HCT116 (cell line): ENCODE measurements around the gene CDH1. TPM values are rescaled to one million over a fixed set of nuclear protein-coding genes. Genes with fewer than 3 reads are reported as not detected.

Experiments
- ATAC-seq: fragments of 200-7000 bp; cut with Tn5 transposase; 2 replicates; pipeline ENCODE4 v1.9.1; 2020; ENCODE audit warnings: mild to moderate bottlenecking, moderate library complexity
- BruUV-seq: library from RNA; stranded (reverse); fragments of 400-500 nt; replicated peaks from 2 replicates; lab custom pipeline; 2021; lab: Mats Ljungman, UMichigan
- CTCF ChIA-PET: fragments of 300-600 bp; sonication (Branson Sonifier 250); formaldehyde crosslinking; loops from one replicate; lab custom pipeline; 2021; ENCODE audit warnings: antibody characterized with exemption; lab: Charles Lee
- POLR2A ChIA-PET: fragments of 300-600, 350-600 bp; sonication (Branson Sonifier 250); formaldehyde crosslinking; loops from one replicate; lab custom pipeline; 2021; ENCODE audit warnings: antibody characterized with exemption; lab: Charles Lee
- RAD21 ChIA-PET, 2 experiments: fragments of 300-600 bp; sonication (Branson Sonifier 250); formaldehyde crosslinking; loops; one replicate each; lab custom pipeline; 2023; ENCODE audit warnings: low total read pairs in 2 of 2; ENCODE audit not compliant: uncharacterized antibody in 2 of 2, unreplicated experiment in 2 of 2, low non-redundant PET in 1 of 2; lab: Charles Lee
- DNase-seq: peaks from one replicate; pipeline ENCODE4 v3.0.0-alpha.2; 2010; ENCODE audit warnings: low read depth, low spot score
- H2AFZ ChIP-seq: fragments of 200-600 bp; shearing (Covaris generic), sonication (generic); 2 replicates; pipeline ENCODE4 v1.6.1; 2017; ENCODE audit warnings: low read depth, mixed run types, mixed read lengths, antibody characterized with exemption, low read length; ENCODE audit not compliant: poor library complexity, severe bottlenecking
- H3K27ac ChIP-seq: 2 replicates; pipeline ENCODE4 v1.5.1; 2012; ENCODE audit warnings: low read depth, low read length
- H3K27me3 ChIP-seq: fragments of 200-600 bp; sonication (generic); 2 replicates; pipeline ENCODE4 v1.6.1; 2016; ENCODE audit warnings: mixed run types, low read length, mixed read lengths; ENCODE audit not compliant: insufficient read depth
- H3K36me3 ChIP-seq, 2 experiments: fragments of 200-500 bp in 1 of 2; fragments of 200-600 bp in 1 of 2; sonication (Bioruptor generic) in 1 of 2; sonication (generic) in 1 of 2; 2 replicates each; pipeline versions ENCODE4 v1.5.1 to v1.6.1; 2014 to 2016; ENCODE audit warnings: low read length in 2 of 2, inconsistent platforms in 1 of 2, mixed read lengths in 1 of 2, mixed run types in 1 of 2; ENCODE audit not compliant: insufficient read depth in 2 of 2, control insufficient read depth in 1 of 2
- H3K4me1 ChIP-seq, 2 experiments: fragments of 200-600 bp in 1 of 2; sonication (generic) in 1 of 2; 2 replicates each; pipeline versions ENCODE4 v1.5.1 to v1.6.1; 2012 to 2017; ENCODE audit warnings: low read length in 2 of 2, inconsistent platforms in 1 of 2, mild to moderate bottlenecking in 1 of 2, mixed read lengths in 1 of 2, mixed run types in 1 of 2, moderate library complexity in 1 of 2; ENCODE audit not compliant: insufficient read depth in 2 of 2, control insufficient read depth in 1 of 2
- H3K4me2 ChIP-seq: fragments of 200-600 bp; sonication (generic); 2 replicates; pipeline ENCODE4 v1.6.1; 2017; ENCODE audit warnings: mixed run types, low read length, mixed read lengths
- H3K4me3 ChIP-seq, 2 experiments: fragments of 200-600 bp in 1 of 2; sonication (generic) in 1 of 2; replicated peaks in 1 of 2; 2 replicates each; pipeline ENCODE4 v1.5.1; 2011 to 2016; ENCODE audit warnings: low read length in 2 of 2, control low read depth in 1 of 2, low read depth in 1 of 2, mild to moderate bottlenecking in 1 of 2, mixed read lengths in 1 of 2, mixed run types in 1 of 2
- H3K79me2 ChIP-seq: fragments of 200-600 bp; sonication (generic); 2 replicates; pipeline ENCODE4 v1.6.1; 2017; ENCODE audit warnings: mild to moderate bottlenecking, mixed run types, low read length, moderate library complexity, mixed read lengths; ENCODE audit not compliant: insufficient read depth
- H3K9ac ChIP-seq: fragments of 200-600 bp; sonication (generic); 2 replicates; pipeline ENCODE4 v1.6.1; 2016; ENCODE audit warnings: low read length, mixed read lengths
- H3K9me2 ChIP-seq: fragments of 200-600 bp; sonication (generic), shearing (Covaris generic); 2 replicates; pipeline ENCODE4 v1.6.1; 2017; ENCODE audit warnings: mixed run types, mild to moderate bottlenecking, moderate library complexity; ENCODE audit not compliant: insufficient read depth
- H3K9me3 ChIP-seq, 2 experiments: fragments of 200-500 bp in 1 of 2; fragments of 200-600 bp in 1 of 2; sonication (Bioruptor generic) in 1 of 2; sonication (generic) in 1 of 2; 2 replicates each; pipeline ENCODE4 v1.6.1; 2014 to 2017; ENCODE audit warnings: low read length in 2 of 2, mixed read lengths in 2 of 2, inconsistent platforms in 1 of 2, low read depth in 1 of 2, mild to moderate bottlenecking in 1 of 2, mixed run types in 1 of 2, moderate library complexity in 1 of 2; ENCODE audit not compliant: control insufficient read depth in 1 of 2, insufficient read depth in 1 of 2
- H4K20me1 ChIP-seq: fragments of 200-600 bp; sonication (generic), shearing (Covaris generic); 2 replicates; pipeline ENCODE4 v1.6.1; 2017; ENCODE audit warnings: mixed run types, mild to moderate bottlenecking, moderate library complexity; ENCODE audit not compliant: insufficient read depth
- CBX3 ChIP-seq: IDR thresholded peaks from 2 replicates; pipeline ENCODE4 v1.6.1; 2012; ENCODE audit warnings: low read depth
- CEBPB ChIP-seq: IDR thresholded peaks from 2 replicates; pipeline ENCODE4 v1.6.1; 2012; ENCODE audit warnings: low read depth
- EGR1 ChIP-seq: IDR thresholded peaks from 2 replicates; pipeline ENCODE4 v1.6.1; 2012; ENCODE audit warnings: low read depth
- ELF1 ChIP-seq: IDR thresholded peaks from 2 replicates; pipeline ENCODE4 v1.6.1; 2012; ENCODE audit warnings: low read depth, borderline replicate concordance
- EZH2phosphoT487 ChIP-seq: fragments of 200-600 bp; IDR thresholded peaks from 2 replicates; pipeline ENCODE4 v1.6.1; 2018; ENCODE audit warnings: antibody characterized with exemption, borderline replicate concordance
- JUND ChIP-seq: IDR thresholded peaks from 2 replicates; pipeline ENCODE4 v1.6.1; 2012
- POLR2AphosphoS5 ChIP-seq: IDR thresholded peaks from 2 replicates; pipeline ENCODE4 v1.6.1; 2011; ENCODE audit warnings: mild to moderate bottlenecking, low read depth, low read length, moderate library complexity
- RAD21 ChIP-seq: IDR thresholded peaks from 2 replicates; pipeline ENCODE4 v1.6.1; 2012; ENCODE audit warnings: low read depth, mild to moderate bottlenecking
- REST ChIP-seq: IDR thresholded peaks from 2 replicates; pipeline ENCODE4 v1.6.1; 2012; ENCODE audit warnings: low read depth
- SP1 ChIP-seq: IDR thresholded peaks from 2 replicates; pipeline ENCODE4 v1.6.1; 2012; ENCODE audit warnings: low read depth
- SRF ChIP-seq: IDR thresholded peaks from 2 replicates; pipeline ENCODE4 v1.6.1; 2012; ENCODE audit warnings: low read depth
- ZFX ChIP-seq: fragments of 450-650 bp; IDR thresholded peaks from 2 replicates; pipeline ENCODE4 v1.6.1; 2017
- ZNF274 ChIP-seq: fragments of 200-500 bp; sonication (Bioruptor generic); IDR thresholded peaks from 2 replicates; pipeline ENCODE4 v1.6.1; 2014; ENCODE audit warnings: mild to moderate bottlenecking, low read depth, low read length, inconsistent platforms
- intact Hi-C: fragments of 100-400 bp; cut with micrococcal nuclease; formaldehyde crosslinking; loops from 2 replicates; pipeline ENCODE4 v1.10.0; 2022
- total RNA-seq: library from RNA; stranded (reverse); gene quantifications from one replicate; pipeline ENCODE4 v1.2.1, GENCODE V29; 2021; ENCODE audit not compliant: unreplicated experiment
- TF ChIP-seq, protein P1 (sequence below): IDR thresholded peaks from 2 replicates; pipeline ENCODE4 v1.6.1; 2011; ENCODE audit warnings: mild to moderate bottlenecking, low read length, moderate library complexity; ENCODE audit not compliant: insufficient replicate concordance; ENCODE audit errors: extremely low read depth
- TF ChIP-seq, protein P2 (sequence below), 3 experiments: fragments of 200-600 bp in 1 of 3; sonication (generic) in 1 of 3; IDR thresholded peaks in 2 of 3; conservative IDR thresholded peaks in 1 of 3; 2 replicates each; pipeline ENCODE4 v1.5.1; 2012 to 2017; ENCODE audit warnings: low read depth in 2 of 3, low read length in 2 of 3, antibody characterized with exemption in 1 of 3, borderline replicate concordance in 1 of 3, control low read depth in 1 of 3, mild to moderate bottlenecking in 1 of 3, mixed read lengths in 1 of 3, mixed run types in 1 of 3, moderate library complexity in 1 of 3; ENCODE audit not compliant: insufficient read depth in 1 of 3
- TF ChIP-seq, protein P3 (sequence below): IDR thresholded peaks from 2 replicates; pipeline ENCODE4 v1.6.1; 2012

Gene CDH1
- total RNA-seq, 1 experiment from 2014 or later = 73.2 TPM

DNA sequence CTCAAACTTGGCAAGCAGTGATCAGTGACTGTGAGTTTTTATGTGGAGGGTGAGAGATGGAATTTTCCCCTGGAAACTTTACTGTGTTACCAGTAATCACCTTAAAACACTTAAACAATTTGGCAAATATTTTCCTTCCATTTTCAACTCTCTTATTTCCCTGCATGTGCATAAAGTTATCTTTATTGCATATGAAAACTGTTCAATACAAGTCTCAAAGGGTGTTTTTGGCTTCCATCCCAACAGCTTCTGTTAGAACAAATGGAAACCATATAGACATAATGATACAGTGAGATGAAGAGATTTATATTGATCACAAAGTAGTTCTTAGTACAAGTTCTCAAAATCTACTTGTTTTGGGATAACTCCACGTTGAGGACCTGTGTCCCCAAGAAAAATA, 69.9 kb downstream of the CDH1 start:
- intact Hi-C loops = no loop called here
- no TSS peak for BruUV-seq
- H2AFZ ChIP-seq = no peak overlapping the region
- no peaks in the 10 kb centered on the region for H3K9me2 ChIP-seq
- POLR2A ChIA-PET = no interaction called here
- H3K4me1 ChIP-seq = no peaks in the 10 kb centered on the region
- no peak overlapping the region for H3K4me2 ChIP-seq
- no peak overlapping the region for H3K9ac ChIP-seq
- no peaks in the 10 kb centered on the region for H4K20me1 ChIP-seq
- peaks cover 24 to 26% of the 10 kb centered on the region in 2 experiments for H3K36me3 ChIP-seq
- RAD21 ChIA-PET = no interaction called here
- H3K27ac ChIP-seq = no peak overlapping the region
- H3K9me3 ChIP-seq = no peaks in the 10 kb centered on the region
- H3K79me2 ChIP-seq = no peaks in the 10 kb centered on the region
- H3K27me3 ChIP-seq = no peaks in the 10 kb centered on the region
- DNase-seq = no peak
- CTCF ChIA-PET = no interaction called here
- ATAC-seq = no peak
- no peak overlapping the region for H3K4me3 ChIP-seq
- TF ChIP-seq POLR2AphosphoS5 (no peak), ELF1 (no peak), CBX3 (no peak), JUND (no peak), RAD21 (no peak), ZNF274 (no peak), EGR1 (no peak), SRF (no peak), REST (no peak), SP1 (no peak), CEBPB (no peak), ZFX (no peak), EZH2phosphoT487 (no peak)
- TF ChIP-seq, protein P1, sequence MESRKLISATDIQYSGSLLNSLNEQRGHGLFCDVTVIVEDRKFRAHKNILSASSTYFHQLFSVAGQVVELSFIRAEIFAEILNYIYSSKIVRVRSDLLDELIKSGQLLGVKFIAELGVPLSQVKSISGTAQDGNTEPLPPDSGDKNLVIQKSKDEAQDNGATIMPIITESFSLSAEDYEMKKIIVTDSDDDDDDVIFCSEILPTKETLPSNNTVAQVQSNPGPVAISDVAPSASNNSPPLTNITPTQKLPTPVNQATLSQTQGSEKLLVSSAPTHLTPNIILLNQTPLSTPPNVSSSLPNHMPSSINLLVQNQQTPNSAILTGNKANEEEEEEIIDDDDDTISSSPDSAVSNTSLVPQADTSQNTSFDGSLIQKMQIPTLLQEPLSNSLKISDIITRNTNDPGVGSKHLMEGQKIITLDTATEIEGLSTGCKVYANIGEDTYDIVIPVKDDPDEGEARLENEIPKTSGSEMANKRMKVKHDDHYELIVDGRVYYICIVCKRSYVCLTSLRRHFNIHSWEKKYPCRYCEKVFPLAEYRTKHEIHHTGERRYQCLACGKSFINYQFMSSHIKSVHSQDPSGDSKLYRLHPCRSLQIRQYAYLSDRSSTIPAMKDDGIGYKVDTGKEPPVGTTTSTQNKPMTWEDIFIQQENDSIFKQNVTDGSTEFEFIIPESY = no peak
- TF ChIP-seq, protein P2, sequence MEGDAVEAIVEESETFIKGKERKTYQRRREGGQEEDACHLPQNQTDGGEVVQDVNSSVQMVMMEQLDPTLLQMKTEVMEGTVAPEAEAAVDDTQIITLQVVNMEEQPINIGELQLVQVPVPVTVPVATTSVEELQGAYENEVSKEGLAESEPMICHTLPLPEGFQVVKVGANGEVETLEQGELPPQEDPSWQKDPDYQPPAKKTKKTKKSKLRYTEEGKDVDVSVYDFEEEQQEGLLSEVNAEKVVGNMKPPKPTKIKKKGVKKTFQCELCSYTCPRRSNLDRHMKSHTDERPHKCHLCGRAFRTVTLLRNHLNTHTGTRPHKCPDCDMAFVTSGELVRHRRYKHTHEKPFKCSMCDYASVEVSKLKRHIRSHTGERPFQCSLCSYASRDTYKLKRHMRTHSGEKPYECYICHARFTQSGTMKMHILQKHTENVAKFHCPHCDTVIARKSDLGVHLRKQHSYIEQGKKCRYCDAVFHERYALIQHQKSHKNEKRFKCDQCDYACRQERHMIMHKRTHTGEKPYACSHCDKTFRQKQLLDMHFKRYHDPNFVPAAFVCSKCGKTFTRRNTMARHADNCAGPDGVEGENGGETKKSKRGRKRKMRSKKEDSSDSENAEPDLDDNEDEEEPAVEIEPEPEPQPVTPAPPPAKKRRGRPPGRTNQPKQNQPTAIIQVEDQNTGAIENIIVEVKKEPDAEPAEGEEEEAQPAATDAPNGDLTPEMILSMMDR (IDR thresholded peaks at IDR 0.05 in 2 of 3, conservative IDR thresholded peaks at IDR 0.05 in 1 of 3; ENCODE audit: borderline replicate concordance in 1 of 3, insufficient read depth in 1 of 3, low read depth in 2 of 3, low read length in 2 of 3) = no peak
- TF ChIP-seq, protein P3, sequence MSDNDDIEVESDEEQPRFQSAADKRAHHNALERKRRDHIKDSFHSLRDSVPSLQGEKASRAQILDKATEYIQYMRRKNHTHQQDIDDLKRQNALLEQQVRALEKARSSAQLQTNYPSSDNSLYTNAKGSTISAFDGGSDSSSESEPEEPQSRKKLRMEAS = no peak
